BLaER1 (cell line): Measurements from ENCODE around the gene FLT3.

Source experiments
- H3K27ac ChIP-seq: shearing (Covaris generic); formaldehyde crosslinking; 2 replicates; pipeline ENCODE4 v1.8.1; 2022
- H3K27me3 ChIP-seq: shearing (Covaris generic); formaldehyde crosslinking; 2 replicates; pipeline ENCODE4 v1.8.1; 2022
- H3K36me3 ChIP-seq: shearing (Covaris generic); formaldehyde crosslinking; 2 replicates; pipeline ENCODE4 v1.8.1; 2022
- H3K4me1 ChIP-seq: shearing (Covaris generic); formaldehyde crosslinking; 2 replicates; pipeline ENCODE4 v1.8.1; 2022
- H3K4me2 ChIP-seq: shearing (Covaris generic); formaldehyde crosslinking; 2 replicates; pipeline ENCODE4 v1.8.1; 2022
- H3K4me3 ChIP-seq: shearing (Covaris generic); formaldehyde crosslinking; 2 replicates; pipeline ENCODE4 v1.8.1; 2022
- H3K9ac ChIP-seq: shearing (Covaris generic); formaldehyde crosslinking; 2 replicates; pipeline ENCODE4 v1.8.1; 2022
- H3K9me3 ChIP-seq: shearing (Covaris generic); formaldehyde crosslinking; 2 replicates; pipeline ENCODE4 v1.8.1; 2022
- H4K20me1 ChIP-seq: shearing (Covaris generic); formaldehyde crosslinking; 2 replicates; pipeline ENCODE4 v1.8.1; 2022
- Cebpa-rat ChIP-seq: shearing (Covaris generic); IDR thresholded peaks from 2 replicates; pipeline ENCODE4 v1.8.1; 2022

The FLT3 gene

GRCh38 chr13:27954406-27954851 is 145.9 kb downstream of the FLT3 start:
- H4K20me1 ChIP-seq = peaks cover 22% of the 10 kb centered on the region; the same call in 1 of the 2 replicates
- H3K4me2 ChIP-seq = peak overlapping the region; percentile 73
- no peak overlapping the region for H3K27ac ChIP-seq
- H3K27me3 ChIP-seq = peaks cover 81% of the 10 kb centered on the region
- no peak overlapping the region for H3K9ac ChIP-seq
- no peaks in the 10 kb centered on the region for H3K36me3 ChIP-seq
- H3K4me3 ChIP-seq = peak overlapping the region; percentile 64
- peaks cover 19% of the 10 kb centered on the region for H3K4me1 ChIP-seq
- TF ChIP-seq Cebpa-rat = no peak
- 0 out of 2 replicates have a peak, but pooled peaks cover 9% of the 10 kb centered on the region for H3K9me3 ChIP-seq

- peaks cover 16% of the 10 kb centered on the region; the same call in 1 of the 2 replicates for H4K20me1 ChIP-seq
- H3K9ac ChIP-seq = 0 out of 2 replicates have a peak overlapping the region, but pooled peaks have one; percentile 44
- peak overlapping the region; percentile 73 for H3K4me2 ChIP-seq
- no peak overlapping the region for H3K27ac ChIP-seq
- TF ChIP-seq Cebpa-rat = no peak
- 0 out of 2 replicates have a peak, but pooled peaks cover 9% of the 10 kb centered on the region for H3K9me3 ChIP-seq
- peak overlapping the region; percentile 64 for H3K4me3 ChIP-seq
- peaks cover 19% of the 10 kb centered on the region for H3K4me1 ChIP-seq
- no peaks in the 10 kb centered on the region for H3K36me3 ChIP-seq
- H3K27me3 ChIP-seq = peaks cover 75% of the 10 kb centered on the region
These were observed 146.5 kb downstream of the FLT3 start for GRCh38 chr13:27953676-27954405.
